Fibroblast of skin of left biceps (primary cell): ENCODE data around the gene SNUPN.
"Not testable (repeated sequence)": the region's sequence is repeated elsewhere in the genome, so short reads cannot be mapped to it uniquely, and the experiment has no call there.

Experiments used
- DNase-seq, 2 experiments: peaks; one replicate each; pipeline ENCODE4 v3.0.0-alpha.2; 2013; ENCODE audit warnings: low read depth in 2 of 2

SNUPN gene

GRCh38 chr15:75583701-75584100 lies 41.8 kb downstream of the SNUPN start:
- no peak for DNase-seq

GRCh38 chr15:75582943-75583342 lies 42.6 kb downstream of the SNUPN start:
- not testable (repeated sequence) for DNase-seq

GRCh38 chr15:75578948-75579920 lies 46.3 kb downstream of the SNUPN start, which contains the start of gene PTPN9:
TSS of gene PTPN9 (minus strand) at chr15:75579315. CDS start at chr15:75578776, 539 bp downstream.
- DNase-seq, result peak; percentile 54

GRCh38 chr15:75578173-75578947 lies 47.2 kb downstream of the SNUPN start:
- DNase-seq, result no peak

- DNase-seq, result no peak
Measured at GRCh38 chr15:75577401-75578172, 47.9 kb downstream of the SNUPN start.

- no peak for DNase-seq
Measured at GRCh38 chr15:75573648-75574384, 51.7 kb downstream of the SNUPN start.

- no peak for DNase-seq
Measured at GRCh38 chr15:75570126-75570845, 55.2 kb downstream of the SNUPN start.

- no peak for DNase-seq
Measured at GRCh38 chr15:75565062-75565970, 60.2 kb downstream of the SNUPN start.

GRCh38 chr15:75561888-75562287 lies 63.6 kb downstream of the SNUPN start:
- no peak for DNase-seq

GRCh38 chr15:75559360-75559759 lies 66.2 kb downstream of the SNUPN start:
- not testable (repeated sequence) for DNase-seq

- not testable (repeated sequence) for DNase-seq
Measured at GRCh38 chr15:75558955-75559354, 66.6 kb downstream of the SNUPN start.

- peak; percentile 24 to 30 for DNase-seq
Measured at GRCh38 chr15:75554717-75555116, 70.8 kb downstream of the SNUPN start.

GRCh38 chr15:75553659-75554058 lies 71.9 kb downstream of the SNUPN start:
- DNase-seq, result no peak

GRCh38 chr15:75551091-75551490 lies 74.4 kb downstream of the SNUPN start:
- DNase-seq, result no peak
